ENCODE results near the gene TEX38. TPM values are rescaled to one million over a fixed set of nuclear protein-coding genes. Genes with fewer than 3 reads are reported as not detected.
"Not testable (repeated sequence)": the region's sequence is repeated elsewhere in the genome, so short reads cannot be mapped to it uniquely, and the experiment has no call there.

The TEX38 gene
- total and polyA plus RNA-seq, 5 experiments from 2014 or later: not detected

DNA sequence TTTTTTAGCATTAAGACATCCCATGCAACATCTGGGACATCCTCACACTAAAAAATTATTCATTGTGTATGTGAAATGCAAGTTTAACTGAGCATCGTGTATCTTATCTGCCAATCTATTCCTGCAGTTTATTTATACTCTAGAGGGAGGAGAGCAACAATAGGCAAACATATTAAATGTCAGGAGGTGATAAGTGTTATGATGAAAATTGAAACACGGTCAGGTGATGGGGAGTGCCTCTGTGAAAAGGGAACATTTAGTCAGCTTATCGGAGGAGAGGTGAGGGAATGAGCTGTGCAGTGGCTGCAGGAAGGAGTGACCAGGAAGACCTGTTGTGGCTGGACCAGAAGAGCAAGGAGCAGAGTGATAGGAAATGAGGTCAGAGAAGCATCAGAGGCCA, 48.0 kb downstream of the TEX38 start:
- POLR2A ChIA-PET: interaction anchor here (0.5 to 1.9 kb wide), 6 partner anchors 51 to 1032 kb away, joined by 3 to 7 read pairs (median 4); partner anchors contain the start of genes ATPAF1, MKNK1, MOB3C and TMEM69

GRCh38 chr1:46720319-46720718, 48.7 kb downstream of the TEX38 start:
- peak overlapping the region in 2 of 10 donors; percentile 27 to 66 for H3K4me3 Mint-ChIP-seq

More for the DNA sequence above, 48.0 kb downstream of the TEX38 start:
- Mint-ChIP-seq H3K4me3 (peak overlapping the region; percentile 81 to 93 (median 87)), H3K27me3 (no peaks in the 10 kb centered on the region), H3K27ac (peak overlapping the region; percentile 78 to 95 (median 90)), H3K36me3 (peaks cover 0 to 28% (median 0%) of the 10 kb centered on the region in 3 donors), H3K4me1 (peaks cover 29 to 45% (median 42%) of the 10 kb centered on the region in 4 donors), H3K9me3 (no peaks in the 10 kb centered on the region)
- DNase-seq (no peak), ATAC-seq (no peak)

GRCh38 chr1:46721204-46721603, 49.5 kb downstream of the TEX38 start:
- ATAC-seq: no peak
- Mint-ChIP-seq H3K27me3 (peaks cover 8 to 14% (median 10%) of the 10 kb centered on the region in 5 donors), H3K27ac (no peak overlapping the region), H3K9me3 (peaks cover 0 to 2% (median 0%) of the 10 kb centered on the region in 9 donors), H3K36me3 (peaks cover 0 to 13% (median 0%) of the 10 kb centered on the region in 3 donors), H3K4me1 (peaks cover 28 to 38% (median 37%) of the 10 kb centered on the region in 4 donors), H3K4me3 (no peak overlapping the region)
- DNase-seq: no peak
- POLR2A ChIA-PET: no interaction called here

More at GRCh38 chr1:46720319-46720718, 48.7 kb downstream of the TEX38 start:
- POLR2A ChIA-PET: interaction anchor here (0.5 to 1.9 kb wide), 3 partner anchors 103 to 134 kb away, joined by 3 to 7 read pairs (median 3); partner anchors contain the start of genes MKNK1 and MOB3C
- not testable (repeated sequence) for DNase-seq, ATAC-seq, H3K27me3 Mint-ChIP-seq, H3K9me3 Mint-ChIP-seq
- Mint-ChIP-seq H3K4me1 (peaks cover 30 to 44% (median 41%) of the 10 kb centered on the region in 4 donors), H3K36me3 (peaks cover 0 to 22% (median 0%) of the 10 kb centered on the region in 3 donors), H3K27ac (peak overlapping the region in 3 of 10 donors; percentile 5 to 82 (median 12))

DNA sequence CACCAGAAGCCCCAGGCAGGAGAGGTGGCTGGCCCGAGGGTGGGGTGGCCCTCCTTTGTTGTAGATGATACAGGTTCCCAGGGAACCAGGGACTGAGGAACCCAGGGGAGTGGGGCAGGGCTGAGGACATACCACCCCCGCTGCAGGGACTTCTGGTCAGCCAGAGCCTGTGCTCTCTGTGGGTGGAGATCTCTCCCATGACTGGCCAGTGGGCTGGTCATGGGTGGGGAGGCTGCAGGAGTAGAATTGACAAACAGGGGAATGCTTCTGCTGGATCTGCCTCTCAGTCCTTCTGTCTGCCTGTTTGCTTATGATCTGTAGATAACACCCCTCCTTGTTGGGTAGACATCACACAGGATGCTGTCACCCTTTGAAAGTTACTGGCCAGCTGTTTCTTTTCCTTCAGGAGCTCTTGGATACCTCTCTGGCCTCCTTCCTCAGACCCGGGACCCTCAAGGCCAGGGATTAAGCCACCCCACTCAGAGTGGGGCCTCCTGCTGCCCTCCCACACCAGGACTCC, 50.1 kb downstream of the TEX38 start:
- Mint-ChIP-seq H3K4me3 (no peak overlapping the region), H3K9me3 (peaks cover 0 to 5% (median 2%) of the 10 kb centered on the region in 9 donors), H3K36me3 (peaks cover 0 to 8% (median 3%) of the 10 kb centered on the region in 3 donors), H3K27me3 (peaks cover 8 to 19% (median 14%) of the 10 kb centered on the region in 5 donors), H3K27ac (no peak overlapping the region), H3K4me1 (peaks cover 26 to 33% (median 32%) of the 10 kb centered on the region in 4 donors)
- POLR2A ChIA-PET: no interaction called here
- ATAC-seq (no peak), DNase-seq (no peak)

Other genes starting within 250 kb of the TEX38 start
- gene DMBX1, start 182.0 kb upstream of the TEX38 start, total RNA-seq: not detected
- not detected for gene DMBX1, start 182.0 kb upstream of the TEX38 start, polyA plus RNA-seq
- gene KNCN, start 120.2 kb upstream of the TEX38 start, total RNA-seq: not detected
- not detected for gene KNCN, start 120.2 kb upstream of the TEX38 start, polyA plus RNA-seq
- gene MKNK1, start 67.6 kb upstream of the TEX38 start, total RNA-seq: 10 to 100 TPM; 51.4 to 56.3 TPM
- 10 to 100 TPM; 17.6 to 19.7 (median 18.7) TPM for gene MKNK1, start 67.6 kb upstream of the TEX38 start, polyA plus RNA-seq
- 10 to 100 TPM; 24.3 to 24.7 TPM for gene MOB3C, start 55.0 kb upstream of the TEX38 start, total RNA-seq
- 10 to 100 TPM in 1 of 3 donors, 1 to 10 TPM in 2; 8.3 to 17.5 (median 8.4) TPM for gene MOB3C, start 55.0 kb upstream of the TEX38 start, polyA plus RNA-seq
- gene ATPAF1, start 3.5 kb upstream of the TEX38 start, total RNA-seq: 10 to 100 TPM; 27.8 to 33.9 TPM
- gene ATPAF1, start 3.5 kb upstream of the TEX38 start, polyA plus RNA-seq: 10 to 100 TPM; 66.4 to 68.0 (median 66.7) TPM
- gene EFCAB14, start 47.3 kb downstream of the TEX38 start, total RNA-seq: 10 to 100 TPM; 75.9 to 81.2 TPM
- 10 to 100 TPM; 88.7 to 99.5 (median 94.6) TPM for gene EFCAB14, start 47.3 kb downstream of the TEX38 start, polyA plus RNA-seq
- gene CYP4B1, start 127.2 kb downstream of the TEX38 start, total RNA-seq: not detected
- gene CYP4B1, start 127.2 kb downstream of the TEX38 start, polyA plus RNA-seq: not detected